Urinary bladder (tissue), 4 donors: ENCODE results near the gene GAB2. TPM values are rescaled to one million over a fixed set of nuclear protein-coding genes. Genes with fewer than 3 reads are reported as not detected.

Experiments used
- DNase-seq: peaks from one replicate; pipeline ENCODE4 v3.0.0-alpha.2; 2015; ENCODE audit errors: extremely low spot score
- H3K27ac ChIP-seq: one replicate; pipeline ENCODE4 v1.5.1; 2013; ENCODE audit warnings: low read depth, mild to moderate bottlenecking, moderate library complexity
- H3K36me3 ChIP-seq: one replicate; pipeline ENCODE4 v1.6.1; 2013; ENCODE audit warnings: mild to moderate bottlenecking, moderate library complexity; ENCODE audit not compliant: insufficient read depth
- H3K4me1 ChIP-seq: one replicate; pipeline ENCODE4 v1.6.1; 2013; ENCODE audit warnings: mild to moderate bottlenecking, moderate library complexity; ENCODE audit not compliant: insufficient read depth
- H3K4me3 ChIP-seq: one replicate; pipeline ENCODE4 v1.5.1; 2013; ENCODE audit warnings: low read depth, low read length
- WGBS: extraction: QIAGEN DNeasy Blood & Tissue Kit; methylation state at CpG from one replicate; pipeline ENCODE4 v1.1.7; 2013; 5-methylcytosine and 5-hydroxymethylcytosine counted together
- polyA plus RNA-seq: library from polyadenylated mRNA; stranded (reverse); fragments of 200-250 nt; gene quantifications from one replicate; pipeline ENCODE4 v1.2.3, GENCODE V29; 2013
- total RNA-seq: library from RNA; depleted of rRNA; stranded (reverse); fragments of >200 nt; gene quantifications from one replicate; pipeline ENCODE4 v1.2.3, GENCODE V29; 2014
- donor health status: healthy with polysubstance abuse.
- donor health status: healthy.

Gene GAB2
- total and polyA plus RNA-seq, 2 donors, result 13.2 to 16.8 TPM

DNA sequence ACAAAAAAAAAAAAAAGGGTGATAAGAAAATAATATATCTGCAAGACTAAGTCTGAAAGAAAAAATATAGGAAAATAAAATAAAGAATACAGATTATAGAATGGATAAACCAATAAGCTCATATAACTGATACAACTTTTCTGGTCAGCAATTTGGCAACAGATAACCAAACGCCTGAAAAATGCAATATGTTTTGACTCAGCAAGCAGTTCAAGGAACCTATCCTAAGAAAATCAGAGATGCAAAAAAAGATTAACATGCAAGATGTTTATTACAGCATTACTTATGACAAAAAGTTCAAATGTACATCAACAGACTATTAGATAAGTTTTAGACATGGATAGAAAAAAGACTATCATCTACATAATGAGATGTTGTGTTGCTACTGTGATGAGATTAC lies 27.1 kb upstream of the GAB2 start:
- no peak for DNase-seq
- H3K4me1 ChIP-seq, result no peaks in the 10 kb centered on the region
- 74% methylated on average over 1 of the region's 1 CpG for WGBS
- H3K27ac ChIP-seq, result no peak overlapping the region
- H3K36me3 ChIP-seq, result peaks cover 2% of the 10 kb centered on the region
- no peak overlapping the region for H3K4me3 ChIP-seq

DNA sequence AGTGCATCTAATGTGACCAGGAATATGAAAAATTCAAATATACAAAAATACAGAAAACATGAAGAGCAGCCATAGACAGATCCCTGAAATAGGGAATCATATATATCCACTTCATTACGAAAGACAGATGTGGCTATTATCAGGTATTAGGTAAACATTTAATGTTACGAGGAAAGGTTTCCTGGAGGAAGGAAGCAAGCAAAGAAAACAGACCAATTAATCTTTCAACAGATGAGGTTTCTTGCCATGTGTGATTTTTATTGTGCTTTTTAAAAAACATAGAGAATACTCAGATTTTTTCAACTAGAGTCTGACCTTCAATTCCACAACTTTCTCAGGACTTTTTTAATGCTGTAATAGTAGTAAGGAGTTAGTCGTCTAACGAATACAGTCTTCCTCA lies 24.3 kb upstream of the GAB2 start:
- 76% methylated on average over 4 of the region's 4 CpGs for WGBS
- Histone ChIP-seq H3K4me3 (no peak overlapping the region), H3K27ac (no peak overlapping the region), H3K36me3 (no peaks in the 10 kb centered on the region), H3K4me1 (no peaks in the 10 kb centered on the region)
- no peak for DNase-seq

DNA sequence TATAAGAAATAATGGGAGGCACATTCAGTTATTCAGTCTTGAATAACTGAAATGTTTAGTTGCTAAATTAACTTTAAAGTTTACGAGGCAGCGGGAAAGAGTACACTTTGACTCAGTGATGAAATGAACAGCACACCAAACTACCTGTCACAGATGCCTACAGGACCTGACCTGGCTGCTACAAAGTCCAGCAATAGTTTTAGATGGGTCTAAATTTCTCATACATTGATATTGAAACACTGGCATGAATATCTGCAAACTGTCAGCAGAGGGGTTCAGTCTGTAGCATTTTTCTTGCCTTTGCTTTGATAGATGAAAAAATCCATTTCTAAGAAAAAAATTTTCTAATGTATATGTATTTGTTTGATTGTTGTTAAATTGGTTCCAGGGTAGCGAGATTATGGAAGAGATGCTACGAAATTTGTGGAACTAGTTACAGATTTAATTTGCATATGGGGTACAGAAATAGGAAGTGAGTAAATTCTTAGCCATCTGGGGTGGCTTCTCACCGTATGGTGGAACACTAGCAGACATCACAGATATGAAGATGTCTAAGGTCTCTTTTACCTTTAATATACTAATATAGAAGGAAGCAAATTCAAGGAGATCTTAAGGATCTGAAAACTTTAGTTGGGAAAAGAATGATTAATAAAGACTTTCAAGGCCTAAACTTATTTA lies 20.8 kb upstream of the GAB2 start:
- no peak overlapping the region for H3K4me3 ChIP-seq
- no peaks in the 10 kb centered on the region for H3K36me3 ChIP-seq
- no peak for DNase-seq
- H3K27ac ChIP-seq, result no peak overlapping the region
- 72% methylated on average over 5 of the region's 5 CpGs for WGBS
- H3K4me1 ChIP-seq, result no peaks in the 10 kb centered on the region

DNA sequence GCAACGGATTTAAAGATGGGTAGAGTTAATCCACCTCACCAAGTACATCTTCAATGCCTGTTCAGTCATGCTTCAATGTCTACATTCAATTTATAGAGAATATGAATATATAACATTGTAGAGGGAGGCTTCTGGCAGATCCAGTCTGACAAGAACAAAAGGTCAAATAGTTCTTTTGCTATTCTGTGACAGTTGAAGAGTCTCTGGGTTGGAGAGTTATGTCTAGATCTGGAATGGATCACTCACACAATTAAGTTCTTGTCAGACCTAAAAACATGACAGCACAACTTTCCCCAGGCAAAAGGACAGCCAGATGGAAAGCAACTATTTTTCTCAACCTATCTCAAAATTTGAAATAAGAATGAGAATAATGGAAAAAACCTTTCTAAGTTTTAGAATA lies 15.3 kb upstream of the GAB2 start:
- no peak overlapping the region for H3K27ac ChIP-seq

DNA sequence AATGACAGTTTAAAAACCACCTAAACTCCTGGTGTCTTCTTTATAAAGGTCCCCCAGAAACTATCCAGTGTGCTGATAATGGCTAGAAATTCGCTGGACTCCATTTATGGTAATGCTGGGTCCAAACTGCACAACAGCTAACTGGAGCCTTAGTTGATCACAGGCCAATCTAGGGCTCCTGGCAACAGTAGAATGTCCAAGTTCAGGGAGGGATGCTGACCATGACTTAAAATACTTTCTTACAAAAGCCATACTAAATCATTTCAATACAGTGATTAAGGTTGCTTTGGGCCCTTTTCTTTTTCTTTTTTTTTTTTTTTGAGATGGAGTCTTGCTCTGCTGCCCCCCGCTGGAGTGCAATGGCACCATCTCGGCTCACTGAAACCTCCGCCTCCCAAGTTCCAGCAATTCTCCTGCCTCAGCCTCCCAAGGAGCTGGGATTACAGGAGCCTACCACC lies 14.5 kb upstream of the GAB2 start:
- no peak overlapping the region for H3K27ac ChIP-seq
- H3K36me3 ChIP-seq, result no peaks in the 10 kb centered on the region
- H3K4me3 ChIP-seq, result no peak overlapping the region
- DNase-seq, result no peak
- 80% methylated on average over 4 of the region's 4 CpGs for WGBS
- H3K4me1 ChIP-seq, result no peaks in the 10 kb centered on the region

More for the DNA sequence above, 15.3 kb upstream of the GAB2 start:
- H3K4me3 ChIP-seq, result no peak overlapping the region
- 66% methylated on average over 1 of the region's 1 CpG for WGBS
- H3K4me1 ChIP-seq, result no peaks in the 10 kb centered on the region
- H3K36me3 ChIP-seq, result no peaks in the 10 kb centered on the region
- DNase-seq, result no peak

DNA sequence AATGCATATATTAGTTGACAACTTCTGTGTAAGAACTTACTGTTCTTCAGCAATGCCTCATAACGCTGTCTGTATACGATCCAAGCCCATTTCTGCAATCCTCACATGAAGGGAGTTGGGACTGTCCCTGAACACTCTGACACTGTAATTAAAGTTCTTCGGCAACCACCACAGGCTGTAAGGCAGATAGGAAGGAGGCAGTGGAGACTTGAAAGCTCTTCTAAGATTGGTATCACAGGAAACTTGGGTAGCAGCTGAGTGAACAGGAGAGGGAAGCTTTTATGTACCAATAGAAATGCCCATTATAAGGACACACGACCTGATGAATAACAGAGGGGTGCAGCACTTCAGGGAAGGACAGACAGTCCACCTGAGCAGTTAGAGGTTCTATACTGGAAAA lies 12.0 kb upstream of the GAB2 start:
- no peaks in the 10 kb centered on the region for H3K36me3 ChIP-seq
- no peak overlapping the region for H3K4me3 ChIP-seq
- H3K4me1 ChIP-seq, result no peaks in the 10 kb centered on the region
- H3K27ac ChIP-seq, result no peak overlapping the region
- DNase-seq, result no peak
- WGBS, result 64% methylated on average over 4 of the region's 4 CpGs

DNA sequence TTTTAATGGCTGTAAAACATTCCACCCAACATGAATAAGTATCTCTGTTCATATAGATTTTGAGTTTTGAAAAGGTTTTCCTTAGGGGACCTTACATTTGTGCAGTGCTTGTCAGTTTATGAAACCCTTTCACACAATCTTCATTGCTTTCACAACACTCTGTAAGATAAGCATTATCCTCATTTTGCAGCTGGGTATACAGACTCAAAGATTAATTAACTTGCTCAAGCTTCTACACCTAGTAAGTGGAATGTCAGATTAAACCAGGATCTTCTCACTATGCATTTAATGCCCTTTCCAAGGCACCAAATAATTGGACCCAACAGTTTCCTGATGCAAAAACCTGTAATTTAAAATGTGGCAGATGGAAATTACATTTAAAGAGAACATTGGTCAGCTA lies 11.6 kb upstream of the GAB2 start:
- Histone ChIP-seq H3K36me3 (no peaks in the 10 kb centered on the region), H3K4me3 (no peak overlapping the region), H3K4me1 (no peaks in the 10 kb centered on the region), H3K27ac (no peak overlapping the region)
- DNase-seq, result no peak

DNA sequence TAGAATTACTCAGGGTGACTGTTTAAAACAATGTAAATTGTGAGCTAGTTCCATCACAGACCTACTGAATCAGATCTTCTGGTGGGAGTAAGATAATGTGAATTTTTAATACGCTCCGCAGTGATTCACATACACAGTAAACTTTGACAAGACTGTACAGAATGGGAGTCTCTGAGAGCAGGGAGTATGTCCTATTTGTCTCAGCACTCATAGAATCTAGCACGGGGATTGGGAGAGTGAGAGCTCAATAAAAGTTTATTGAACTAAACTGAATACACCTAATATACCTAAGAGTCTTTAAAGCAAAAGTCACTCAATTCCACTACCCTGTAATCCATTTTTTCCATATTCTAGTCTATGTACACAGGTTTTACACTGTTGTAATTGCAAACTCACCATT lies 11.2 kb upstream of the GAB2 start:
- DNase-seq, result no peak
- Histone ChIP-seq H3K27ac (no peak overlapping the region), H3K36me3 (no peaks in the 10 kb centered on the region), H3K4me1 (no peaks in the 10 kb centered on the region), H3K4me3 (no peak overlapping the region)
- WGBS, result 85% methylated on average over 3 of the region's 3 CpGs

DNA sequence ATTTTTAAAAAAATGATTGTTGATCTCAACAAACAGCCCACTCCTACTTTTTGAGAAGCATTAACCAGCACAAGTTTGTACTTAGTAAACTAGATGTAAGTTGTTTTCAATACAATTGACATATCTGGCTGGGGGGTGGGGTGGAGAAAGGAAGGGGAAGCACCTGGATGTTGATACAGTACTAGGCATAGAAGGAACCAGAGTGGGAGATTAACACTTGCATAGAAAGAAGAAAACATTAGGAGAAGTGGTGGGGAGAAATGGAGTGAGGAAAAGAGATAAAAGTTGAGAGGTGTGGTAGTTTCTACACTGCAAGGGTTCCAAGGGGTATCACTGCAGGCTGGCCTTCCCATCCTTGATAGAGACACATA lies 10.6 kb upstream of the GAB2 start:
- Histone ChIP-seq H3K36me3 (no peaks in the 10 kb centered on the region), H3K4me1 (no peaks in the 10 kb centered on the region), H3K27ac (no peak overlapping the region), H3K4me3 (no peak overlapping the region)
- DNase-seq, result no peak

DNA sequence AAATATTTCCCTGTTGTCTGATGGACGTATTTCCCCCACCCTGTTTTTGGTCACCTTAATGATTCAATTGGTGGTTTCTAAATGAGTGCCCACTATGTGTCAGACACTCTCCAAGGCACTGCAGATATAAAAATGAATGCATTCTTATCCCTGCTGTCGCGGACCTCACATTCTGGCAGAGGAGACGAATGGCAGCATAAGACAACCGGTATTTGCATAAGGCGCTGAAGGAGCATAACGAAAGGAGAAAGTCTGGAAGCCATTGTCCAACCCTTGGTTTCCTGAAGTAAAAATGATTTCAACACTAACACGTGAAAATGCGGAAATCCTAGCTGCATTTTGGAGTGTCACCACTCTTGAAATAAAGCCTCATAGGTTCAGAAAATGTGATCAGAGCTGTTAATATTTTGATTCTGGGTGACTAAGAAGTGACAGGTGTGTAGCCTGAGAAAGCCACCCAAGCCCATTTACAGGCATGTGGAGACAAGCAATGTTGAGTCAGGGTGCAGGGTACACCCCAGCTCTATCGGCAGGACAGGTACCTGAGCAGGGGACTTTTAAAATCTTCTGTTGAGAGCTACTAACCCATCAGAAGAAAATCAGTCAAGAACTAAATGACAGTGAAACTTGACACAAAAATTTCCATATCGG lies 10.1 kb upstream of the GAB2 start:
- Histone ChIP-seq H3K4me3 (no peak overlapping the region), H3K36me3 (no peaks in the 10 kb centered on the region), H3K27ac (no peak overlapping the region), H3K4me1 (no peaks in the 10 kb centered on the region)
- WGBS, result 84% methylated on average over 11 of the region's 11 CpGs
- DNase-seq, result no peak

DNA sequence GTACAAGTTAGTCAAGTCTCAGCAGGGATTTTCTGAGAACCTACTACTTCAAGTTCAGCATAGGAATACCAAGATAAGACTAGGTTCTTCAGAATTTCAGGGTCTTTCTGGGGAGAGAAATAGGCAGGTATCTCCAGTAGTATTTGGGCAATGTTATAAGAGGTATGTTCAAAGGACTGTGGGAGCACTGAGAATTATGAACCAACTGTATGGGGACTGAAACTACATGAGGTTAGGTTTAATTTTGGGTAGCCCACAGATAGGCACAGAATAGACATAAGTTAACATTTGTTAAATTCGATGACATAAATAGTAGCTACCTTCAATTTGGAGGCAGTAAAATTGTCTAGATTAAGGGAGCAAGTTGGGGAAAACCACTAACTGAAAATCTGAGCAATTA lies 9.2 kb upstream of the GAB2 start:
- WGBS, result 98% methylated on average over 1 of the region's 1 CpG
- Histone ChIP-seq H3K36me3 (no peaks in the 10 kb centered on the region), H3K4me1 (no peaks in the 10 kb centered on the region), H3K4me3 (no peak overlapping the region), H3K27ac (no peak overlapping the region)
- DNase-seq, result no peak

DNA sequence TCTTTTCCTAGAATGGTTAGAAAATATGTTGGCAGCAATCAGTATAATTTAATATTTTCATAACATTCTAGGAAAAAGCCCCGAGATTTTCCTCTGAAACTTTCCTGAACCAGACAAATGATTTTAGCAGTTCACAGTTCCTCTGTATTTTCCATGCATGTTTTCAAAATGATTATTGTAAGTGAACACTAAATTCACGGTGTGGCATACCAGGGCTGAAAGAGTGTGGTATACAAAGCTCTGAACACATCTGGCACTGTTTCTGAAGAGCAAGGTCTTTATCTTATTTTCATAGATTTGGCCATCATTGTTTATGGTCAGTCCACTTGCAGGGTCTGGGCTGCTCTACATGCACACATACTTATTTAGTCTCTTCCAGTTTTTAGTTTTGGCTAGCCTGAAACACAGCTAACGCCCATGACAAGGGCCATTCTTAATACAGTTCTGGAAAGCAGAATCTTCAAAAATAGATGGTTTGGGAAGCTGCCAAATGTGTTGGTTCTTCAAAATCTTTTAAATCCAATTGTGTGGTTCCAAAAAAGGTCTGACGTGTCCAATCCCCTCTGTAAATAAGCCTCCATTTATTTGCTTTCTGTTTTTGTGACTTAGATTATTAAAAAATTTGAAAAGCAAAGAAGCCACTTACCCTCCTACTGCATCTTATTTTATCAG lies 7.9 kb upstream of the GAB2 start:
- no peak for DNase-seq
- WGBS, result 41% methylated on average over 4 of the region's 4 CpGs
- Histone ChIP-seq H3K4me3 (no peak overlapping the region), H3K4me1 (no peaks in the 10 kb centered on the region), H3K27ac (no peak overlapping the region), H3K36me3 (no peaks in the 10 kb centered on the region)

DNA sequence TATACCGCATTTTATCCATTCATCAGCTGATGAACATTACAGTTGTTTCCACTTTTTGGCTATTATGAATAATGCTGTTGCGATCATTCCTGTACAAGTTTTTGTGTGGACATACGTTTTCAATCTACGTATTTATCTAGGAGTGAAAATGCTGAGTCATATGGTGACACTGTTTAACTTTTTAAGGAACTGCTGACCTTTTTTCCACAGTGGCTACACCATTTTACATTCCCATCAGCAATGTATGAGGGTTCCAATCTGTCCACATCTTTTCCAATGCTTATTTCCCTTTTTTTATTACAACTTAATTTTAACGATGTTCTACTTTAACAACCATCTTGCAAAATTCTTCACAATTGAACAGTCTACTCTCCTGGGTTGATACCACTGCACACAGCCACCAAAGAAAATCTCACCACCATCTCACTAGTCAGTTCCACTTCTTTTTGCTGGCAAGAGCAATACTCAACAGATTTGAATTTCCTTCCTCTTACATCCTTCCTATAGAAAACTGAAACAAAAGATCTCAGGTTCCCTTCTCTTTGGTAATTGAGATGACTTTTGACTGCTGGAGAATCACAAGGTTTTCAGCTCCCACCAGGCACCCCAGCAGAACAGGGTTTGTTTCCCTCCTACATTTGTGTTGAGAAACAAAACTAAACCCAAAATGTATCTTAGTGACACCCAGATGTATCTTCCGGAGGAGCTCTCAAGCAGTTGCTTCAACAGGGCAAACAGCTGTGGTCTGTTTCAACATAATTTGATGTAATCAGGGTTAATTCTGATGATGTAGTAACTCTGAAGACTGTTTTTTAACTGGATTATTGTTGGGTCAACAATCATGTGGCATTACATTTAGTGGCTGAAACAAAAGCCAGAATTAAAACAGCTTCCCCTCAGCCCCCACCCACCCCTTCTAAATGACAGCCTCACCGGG lies 7.0 kb upstream of the GAB2 start:
- DNase-seq, result no peak
- no peak overlapping the region for H3K27ac ChIP-seq
- H3K36me3 ChIP-seq, result no peaks in the 10 kb centered on the region
- no peaks in the 10 kb centered on the region for H3K4me1 ChIP-seq
- 63% methylated on average over 7 of the region's 7 CpGs for WGBS
- no peak overlapping the region for H3K4me3 ChIP-seq
